SU-DHL-6 (cell line): Measurements from ENCODE around the gene NUDT4.

ENCODE experiments used
- CTCF ChIP-seq: fragments of 200-600 bp; sonication (generic); IDR thresholded peaks from one replicate; pipeline ENCODE4 v1.5.1; 2017; ENCODE audit warnings: antibody characterized with exemption, mild to moderate bottlenecking, low read length, moderate library complexity; ENCODE audit not compliant: insufficient read depth, poor library complexity, severe bottlenecking
- EZH2phosphoT487 ChIP-seq: fragments of 200-600 bp; sonication (generic), shearing (Covaris generic); conservative IDR thresholded peaks from 2 replicates; pipeline ENCODE4 v1.6.1; 2018; ENCODE audit warnings: mild to moderate bottlenecking, antibody characterized with exemption, low read length, moderate library complexity, mixed read lengths

GRCh38 chr12:93453633-93454032, 75.9 kb downstream of the NUDT4 start:
- no peak for TF ChIP-seq CTCF
- no peak for TF ChIP-seq EZH2phosphoT487
